ENCODE data around the gene FAM161B.

DNA sequence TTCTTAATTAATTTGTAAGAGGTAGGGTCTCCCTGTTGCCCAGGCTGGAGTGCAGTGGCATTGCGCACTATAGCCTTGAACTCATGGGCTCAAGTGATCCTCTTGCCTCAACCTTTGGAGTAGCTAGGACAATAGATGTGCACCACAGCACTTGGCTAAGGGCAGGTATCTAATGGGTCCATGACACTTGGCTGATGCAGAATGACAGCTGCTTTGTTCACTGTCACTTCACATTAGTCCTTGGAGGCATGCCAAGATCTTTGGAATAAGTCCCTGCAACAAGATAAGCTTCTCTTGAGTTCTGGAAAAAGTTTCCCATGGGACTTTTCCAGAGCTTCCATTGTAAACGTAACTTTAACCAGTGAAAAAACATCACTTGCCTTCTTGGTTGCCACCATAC, 23.6 kb upstream of the FAM161B start:
- TF ChIP-seq, protein P1, sequence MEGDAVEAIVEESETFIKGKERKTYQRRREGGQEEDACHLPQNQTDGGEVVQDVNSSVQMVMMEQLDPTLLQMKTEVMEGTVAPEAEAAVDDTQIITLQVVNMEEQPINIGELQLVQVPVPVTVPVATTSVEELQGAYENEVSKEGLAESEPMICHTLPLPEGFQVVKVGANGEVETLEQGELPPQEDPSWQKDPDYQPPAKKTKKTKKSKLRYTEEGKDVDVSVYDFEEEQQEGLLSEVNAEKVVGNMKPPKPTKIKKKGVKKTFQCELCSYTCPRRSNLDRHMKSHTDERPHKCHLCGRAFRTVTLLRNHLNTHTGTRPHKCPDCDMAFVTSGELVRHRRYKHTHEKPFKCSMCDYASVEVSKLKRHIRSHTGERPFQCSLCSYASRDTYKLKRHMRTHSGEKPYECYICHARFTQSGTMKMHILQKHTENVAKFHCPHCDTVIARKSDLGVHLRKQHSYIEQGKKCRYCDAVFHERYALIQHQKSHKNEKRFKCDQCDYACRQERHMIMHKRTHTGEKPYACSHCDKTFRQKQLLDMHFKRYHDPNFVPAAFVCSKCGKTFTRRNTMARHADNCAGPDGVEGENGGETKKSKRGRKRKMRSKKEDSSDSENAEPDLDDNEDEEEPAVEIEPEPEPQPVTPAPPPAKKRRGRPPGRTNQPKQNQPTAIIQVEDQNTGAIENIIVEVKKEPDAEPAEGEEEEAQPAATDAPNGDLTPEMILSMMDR (IDR thresholded peaks at IDR 0.05) = no peak
- no peak for TF ChIP-seq POLR2A (IDR thresholded peaks at IDR 0.05)
